DND-41 (cell line): ENCODE measurements around the gene FOLR3.

ENCODE experiments used
- EZH2 ChIP-seq: IDR thresholded peaks from 3 replicates; pipeline ENCODE4 v1.6.1; 2012; ENCODE audit warnings: borderline replicate concordance, low read depth, mild to moderate bottlenecking, moderate library complexity, low read length, inconsistent platforms; ENCODE audit not compliant: severe bottlenecking
- TF ChIP-seq, protein P1 (sequence below): IDR thresholded peaks from 2 replicates; pipeline ENCODE4 v1.5.1; 2012; ENCODE audit warnings: borderline replicate concordance, low read length, moderate library complexity, mild to moderate bottlenecking; ENCODE audit not compliant: poor library complexity, severe bottlenecking; ENCODE audit errors: extremely low read depth

DNA sequence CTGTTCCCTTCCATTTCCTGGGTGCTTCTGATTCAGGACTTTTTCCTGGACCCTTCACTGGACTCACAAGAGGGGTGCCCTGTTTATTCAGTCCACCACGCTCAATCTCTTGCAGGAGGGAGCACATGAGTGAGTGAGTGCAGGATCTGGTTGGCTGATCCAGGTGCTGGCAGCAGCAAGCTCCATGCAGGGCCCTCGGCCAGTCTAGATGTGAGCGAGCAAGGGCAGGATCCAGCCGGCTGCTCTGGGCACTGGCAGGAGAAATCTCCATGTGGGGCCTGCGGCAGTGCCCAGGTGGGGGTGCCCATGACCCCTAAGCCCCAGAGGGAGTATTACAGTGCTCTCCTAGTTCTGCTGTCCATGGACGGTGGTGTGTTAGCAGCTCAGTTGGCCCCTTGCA lies 11.5 kb upstream of the FOLR3 start:
- no peak for TF ChIP-seq EZH2
- TF ChIP-seq, protein P1, sequence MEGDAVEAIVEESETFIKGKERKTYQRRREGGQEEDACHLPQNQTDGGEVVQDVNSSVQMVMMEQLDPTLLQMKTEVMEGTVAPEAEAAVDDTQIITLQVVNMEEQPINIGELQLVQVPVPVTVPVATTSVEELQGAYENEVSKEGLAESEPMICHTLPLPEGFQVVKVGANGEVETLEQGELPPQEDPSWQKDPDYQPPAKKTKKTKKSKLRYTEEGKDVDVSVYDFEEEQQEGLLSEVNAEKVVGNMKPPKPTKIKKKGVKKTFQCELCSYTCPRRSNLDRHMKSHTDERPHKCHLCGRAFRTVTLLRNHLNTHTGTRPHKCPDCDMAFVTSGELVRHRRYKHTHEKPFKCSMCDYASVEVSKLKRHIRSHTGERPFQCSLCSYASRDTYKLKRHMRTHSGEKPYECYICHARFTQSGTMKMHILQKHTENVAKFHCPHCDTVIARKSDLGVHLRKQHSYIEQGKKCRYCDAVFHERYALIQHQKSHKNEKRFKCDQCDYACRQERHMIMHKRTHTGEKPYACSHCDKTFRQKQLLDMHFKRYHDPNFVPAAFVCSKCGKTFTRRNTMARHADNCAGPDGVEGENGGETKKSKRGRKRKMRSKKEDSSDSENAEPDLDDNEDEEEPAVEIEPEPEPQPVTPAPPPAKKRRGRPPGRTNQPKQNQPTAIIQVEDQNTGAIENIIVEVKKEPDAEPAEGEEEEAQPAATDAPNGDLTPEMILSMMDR, result no peak
